GM23338 (cell line): ENCODE results near the gene C1orf87. TPM values are rescaled to one million over a fixed set of nuclear protein-coding genes. Genes with fewer than 3 reads are reported as not detected.

Source experiments
- ATAC-seq: fragments of 200-7000 bp; cut with Tn5 transposase; 3 replicates; pipeline ENCODE4 v1.9.1; 2020
- DNase-seq: peaks from one replicate; pipeline ENCODE4 v3.0.0-alpha.2; 2015; ENCODE audit warnings: low spot score
- H2AFZ ChIP-seq: fragments of 200-600 bp; sonication (generic); 2 replicates; pipeline ENCODE4 v1.8.0; 2016; ENCODE audit warnings: antibody characterized with exemption, mild to moderate bottlenecking, moderate library complexity
- H3F3A ChIP-seq: fragments of 200-600 bp; sonication (generic); replicated peaks from 2 replicates; pipeline ENCODE4 v1.8.0; 2017; ENCODE audit warnings: antibody characterized with exemption, mixed run types, low read depth
- H3K27ac ChIP-seq: fragments of 200-600 bp; sonication (generic); 2 replicates; pipeline ENCODE4 v1.6.1; 2016; ENCODE audit warnings: low read depth
- H3K27me3 ChIP-seq: fragments of 200-600 bp; sonication (generic); 2 replicates; pipeline ENCODE4 v1.8.0; 2016; ENCODE audit warnings: mild to moderate bottlenecking, mixed run types, moderate library complexity; ENCODE audit not compliant: insufficient read depth
- H3K36me3 ChIP-seq: fragments of 200-600 bp; sonication (generic); 2 replicates; pipeline ENCODE4 v1.8.0; 2016; ENCODE audit warnings: mild to moderate bottlenecking; ENCODE audit not compliant: insufficient read depth
- H3K4me1 ChIP-seq: fragments of 200-600 bp; sonication (generic); 2 replicates; pipeline ENCODE4 v1.8.0; 2016; ENCODE audit warnings: mild to moderate bottlenecking, moderate library complexity; ENCODE audit not compliant: insufficient read depth
- H3K4me2 ChIP-seq: fragments of 200-600 bp; sonication (generic); 2 replicates; pipeline ENCODE4 v1.7.1; 2017; ENCODE audit warnings: mixed run types
- H3K4me3 ChIP-seq: fragments of 200-600 bp; sonication (generic); 2 replicates; pipeline ENCODE4 v1.6.1; 2016; ENCODE audit warnings: mixed run types
- H3K79me2 ChIP-seq: fragments of 200-600 bp; sonication (generic); replicated peaks from 2 replicates; pipeline ENCODE4 v1.8.0; 2017; ENCODE audit warnings: mild to moderate bottlenecking; ENCODE audit not compliant: insufficient read depth
- H3K9me2 ChIP-seq: fragments of 200-600 bp; sonication (generic); 2 replicates; pipeline ENCODE4 v1.8.0; 2017; ENCODE audit not compliant: insufficient read depth
- H4K20me1 ChIP-seq: fragments of 200-600 bp; sonication (generic); replicated peaks from 2 replicates; pipeline ENCODE4 v1.8.0; 2017; ENCODE audit warnings: mild to moderate bottlenecking; ENCODE audit not compliant: insufficient read depth
- H3K27ac Mint-ChIP-seq: 2 replicates; pipeline ENCODE4 v1.8.0; 2020; ENCODE audit warnings: inconsistent platforms, mild to moderate bottlenecking, moderate library complexity, mixed read lengths
- H3K27me3 Mint-ChIP-seq: 3 replicates; pipeline ENCODE4 v1.8.0; 2022; ENCODE audit warnings: low read depth, mild to moderate bottlenecking, moderate library complexity, mixed read lengths, inconsistent platforms; ENCODE audit not compliant: insufficient read depth, poor library complexity
- H3K36me3 Mint-ChIP-seq: 3 replicates; pipeline ENCODE4 v1.8.0; 2021; ENCODE audit warnings: low read depth, mild to moderate bottlenecking, inconsistent platforms, moderate library complexity, mixed read lengths
- H3K4me1 Mint-ChIP-seq: 3 replicates; pipeline ENCODE4 v1.8.0; 2020; ENCODE audit warnings: mild to moderate bottlenecking, inconsistent platforms, mixed read lengths
- H3K4me3 Mint-ChIP-seq: 3 replicates; pipeline ENCODE4 v1.8.0; 2021; ENCODE audit warnings: moderate library complexity, mild to moderate bottlenecking, inconsistent platforms, mixed read lengths
- H3K9me3 Mint-ChIP-seq: 3 replicates; pipeline ENCODE4 v1.8.0; 2020; ENCODE audit warnings: moderate library complexity, mild to moderate bottlenecking, inconsistent platforms, mixed read lengths
- CREB1 ChIP-seq: fragments of 250-450 bp; sonication (Bioruptor Pico); IDR thresholded peaks from 2 replicates; pipeline ENCODE4 v1.5.0; 2020; ENCODE audit warnings: low read depth, mild to moderate bottlenecking, moderate library complexity
- CTCF ChIP-seq, 2 experiments: fragments of 200-600 bp in 1 of 2; sonication (generic) in 1 of 2; conservative IDR thresholded peaks; 2 replicates each; pipeline versions ENCODE4 v1.5.1 to v1.6.1; 2016 to 2017; ENCODE audit warnings: antibody characterized with exemption in 2 of 2, low read depth in 2 of 2, mild to moderate bottlenecking in 2 of 2, moderate library complexity in 1 of 2
- EZH2 ChIP-seq: fragments of 200-600 bp; sonication (generic); IDR thresholded peaks from one replicate; pipeline ENCODE4 v1.8.0; 2017; ENCODE audit warnings: antibody characterized with exemption, mild to moderate bottlenecking, low read depth; ENCODE audit not compliant: unreplicated experiment
- EZH2phosphoT487 ChIP-seq: fragments of 200-600 bp; sonication (generic); IDR thresholded peaks from one replicate; pipeline ENCODE4 v1.8.1; 2018; ENCODE audit warnings: antibody characterized with exemption; ENCODE audit not compliant: unreplicated experiment
- JUNB ChIP-seq: IDR thresholded peaks from one replicate; pipeline ENCODE4 v1.6.1; 2016; ENCODE audit warnings: antibody characterized with exemption; ENCODE audit not compliant: unreplicated experiment
- NANOG ChIP-seq: IDR thresholded peaks from 2 replicates; pipeline ENCODE4 v1.6.1; 2016; ENCODE audit warnings: antibody characterized with exemption, borderline replicate concordance
- POLR2AphosphoS5 ChIP-seq: IDR thresholded peaks from 2 replicates; pipeline ENCODE4 v1.6.1; 2016; ENCODE audit warnings: antibody characterized with exemption, low read depth
- REST ChIP-seq: IDR thresholded peaks from one replicate; pipeline ENCODE4 v1.6.1; 2018; ENCODE audit warnings: antibody characterized with exemption; ENCODE audit not compliant: unreplicated experiment
- STAT1 ChIP-seq: IDR thresholded peaks from one replicate; pipeline ENCODE4 v1.6.1; 2016; ENCODE audit warnings: antibody characterized with exemption; ENCODE audit not compliant: unreplicated experiment
- ZNF114 ChIP-seq: fragments of 250-450 bp; sonication (Bioruptor Pico); IDR thresholded peaks from 2 replicates; pipeline ENCODE4 v1.5.0; 2020; ENCODE audit warnings: mild to moderate bottlenecking, moderate library complexity
- ZNF331 ChIP-seq: fragments of 250-450 bp; sonication (Bioruptor Pico); IDR thresholded peaks from 2 replicates; pipeline ENCODE4 v1.5.0; 2020; ENCODE audit warnings: low read depth, mild to moderate bottlenecking, moderate library complexity
- polyA plus RNA-seq: library from polyadenylated mRNA; unstranded; fragments of >200 nt; fragmentation: Nextera tagmentation; extraction: Ambion mirVana; gene quantifications from 2 replicates; pipeline ENCODE4 v1.2.1, GENCODE V29; 2016
- total RNA-seq: library from RNA; depleted of rRNA; stranded (reverse); fragments of >200 nt; shearing (Covaris generic); gene quantifications from 2 replicates; pipeline ENCODE4 v1.2.3, GENCODE V29; 2014
- TF ChIP-seq, protein P1 (sequence below): IDR thresholded peaks from 2 replicates; pipeline ENCODE4 v1.6.1; 2016; ENCODE audit warnings: antibody characterized with exemption

Gene C1orf87
- total and polyA plus RNA-seq, 2 experiments from 2014 or later, result 0.07 to 0.21 TPM

DNA sequence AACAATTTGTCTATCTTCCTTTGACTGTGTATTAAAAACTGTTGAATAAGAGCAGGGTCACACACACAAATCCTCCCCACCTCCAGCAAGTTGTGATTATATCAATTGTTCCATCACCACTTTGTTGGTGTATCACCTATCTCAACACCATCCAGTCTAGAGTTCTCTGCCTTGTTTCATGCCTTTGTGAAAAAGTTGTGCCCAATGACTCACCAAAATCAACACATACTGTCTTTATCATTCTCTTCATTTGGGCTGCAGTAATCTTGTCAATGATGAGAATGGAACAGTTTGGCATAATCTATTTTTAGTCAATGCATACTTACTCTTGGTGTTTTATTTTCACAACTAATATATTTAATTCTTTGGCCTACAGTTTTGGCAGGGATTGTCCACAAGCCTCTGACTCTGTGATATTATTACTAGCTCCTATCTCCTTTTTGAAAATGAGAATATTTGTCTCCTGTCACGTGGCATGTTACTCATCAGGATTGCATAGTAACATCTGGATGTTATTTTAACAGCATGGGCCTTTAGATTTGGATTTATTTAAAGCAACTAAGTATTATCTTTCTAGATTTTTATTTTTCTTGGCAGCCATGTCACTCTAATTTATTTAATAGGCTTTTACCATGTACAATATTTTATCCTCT, 5.1 kb downstream of the C1orf87 start (continued):
- no peak for TF ChIP-seq STAT1
- TF ChIP-seq ZNF331, result no peak
- no peak for TF ChIP-seq EZH2phosphoT487
- TF ChIP-seq EZH2, result no peak
- TF ChIP-seq ZNF114, result no peak
- no peak for TF ChIP-seq CTCF (conservative IDR thresholded peaks at IDR 0.05; ENCODE audit: low read depth in 2 of 2)

GRCh38 chr1:60066001-60066400, 7.6 kb downstream of the C1orf87 start:
- Mint-ChIP-seq H3K4me3 (no peak overlapping the region), H3K4me1 (no peaks in the 10 kb centered on the region; the same call in 2 of the 3 replicates), H3K27me3 (no peaks in the 10 kb centered on the region), H3K27ac (no peak overlapping the region), H3K9me3 (peaks cover 5% of the 10 kb centered on the region; the same call in 2 of the 3 replicates), H3K36me3 (no peaks in the 10 kb centered on the region)
- Histone ChIP-seq H3K79me2 (no peaks in the 10 kb centered on the region), H3F3A (no peaks in the 10 kb centered on the region), H3K27ac (no peak overlapping the region), H2AFZ (no peak overlapping the region), H3K4me3 (no peak overlapping the region), H3K27me3 (no peaks in the 10 kb centered on the region), H3K4me2 (no peak overlapping the region), H3K9me2 (no peaks in the 10 kb centered on the region), H4K20me1 (no peaks in the 10 kb centered on the region), H3K36me3 (no peaks in the 10 kb centered on the region), H3K4me1 (no peaks in the 10 kb centered on the region)
- DNase-seq (no peak), ATAC-seq (no peak)
- TF ChIP-seq, protein P1, sequence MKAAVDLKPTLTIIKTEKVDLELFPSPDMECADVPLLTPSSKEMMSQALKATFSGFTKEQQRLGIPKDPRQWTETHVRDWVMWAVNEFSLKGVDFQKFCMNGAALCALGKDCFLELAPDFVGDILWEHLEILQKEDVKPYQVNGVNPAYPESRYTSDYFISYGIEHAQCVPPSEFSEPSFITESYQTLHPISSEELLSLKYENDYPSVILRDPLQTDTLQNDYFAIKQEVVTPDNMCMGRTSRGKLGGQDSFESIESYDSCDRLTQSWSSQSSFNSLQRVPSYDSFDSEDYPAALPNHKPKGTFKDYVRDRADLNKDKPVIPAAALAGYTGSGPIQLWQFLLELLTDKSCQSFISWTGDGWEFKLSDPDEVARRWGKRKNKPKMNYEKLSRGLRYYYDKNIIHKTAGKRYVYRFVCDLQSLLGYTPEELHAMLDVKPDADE, result no peak
- TF ChIP-seq CTCF (conservative IDR thresholded peaks at IDR 0.05; ENCODE audit: low read depth in 2 of 2) (no peak), CREB1 (CRISPR knock-in tag) (no peak), REST (no peak), POLR2AphosphoS5 (no peak), JUNB (no peak), ZNF114 (no peak), NANOG (no peak), EZH2phosphoT487 (no peak), STAT1 (no peak), ZNF331 (no peak)
